HG03457 (cell line): ENCODE results near the gene LTO1.

ENCODE experiments used
- ATAC-seq: cut with Tn5 transposase; IDR thresholded peaks from one replicate; pipeline ENCODE4 v1.9.1; 2021; ENCODE audit warnings: moderate number of reproducible peaks; ENCODE audit not compliant: unreplicated experiment

Gene LTO1, protein sequence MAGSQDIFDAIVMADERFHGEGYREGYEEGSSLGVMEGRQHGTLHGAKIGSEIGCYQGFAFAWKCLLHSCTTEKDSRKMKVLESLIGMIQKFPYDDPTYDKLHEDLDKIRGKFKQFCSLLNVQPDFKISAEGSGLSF

DNA sequence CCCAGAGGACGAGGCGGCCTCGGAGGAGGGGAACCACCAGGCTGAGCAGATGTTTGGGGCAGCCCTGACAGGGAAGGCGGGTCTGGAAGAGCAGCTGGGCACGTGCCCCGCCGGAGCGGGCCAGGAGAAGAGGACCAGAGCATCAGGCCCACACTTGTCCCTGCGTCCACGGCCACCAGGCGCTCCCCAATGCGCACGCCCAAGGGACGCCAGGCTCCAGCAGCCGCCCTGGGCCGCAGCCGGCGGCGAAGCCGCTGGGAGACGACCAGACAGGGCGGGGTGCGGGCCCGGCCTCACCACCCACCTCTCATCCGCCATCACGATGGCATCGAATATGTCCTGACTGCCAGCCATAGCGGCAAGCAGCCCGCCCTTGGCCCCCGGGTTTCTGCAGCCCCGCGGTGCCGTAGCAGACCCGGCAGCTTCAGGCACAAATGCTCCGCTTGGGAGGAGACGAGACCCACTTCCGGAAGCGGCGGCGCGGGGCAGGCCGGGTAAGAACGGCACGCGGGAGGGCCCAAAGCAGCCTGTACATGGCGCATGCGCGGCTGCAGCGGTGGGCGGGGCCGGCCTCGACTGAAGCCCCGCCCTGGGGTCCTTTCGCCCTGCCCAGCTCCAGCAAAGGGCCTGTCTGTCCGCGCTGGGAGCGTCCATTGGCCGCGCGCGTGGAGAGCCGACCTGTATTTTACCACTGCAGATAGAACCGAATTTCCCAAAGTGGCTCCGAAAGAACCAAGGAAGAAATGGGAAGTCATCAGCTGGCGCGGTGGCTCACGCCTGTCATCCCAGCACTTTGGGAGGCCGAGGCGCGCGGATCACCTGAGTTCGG, at the start of gene LTO1:
Gene LTO1 (minus strand): TSS at position 468 of the 829 bp plus-strand sequence. CDS start 114 bp downstream, at position 354.
- peak; percentile 46 for ATAC-seq

DNA sequence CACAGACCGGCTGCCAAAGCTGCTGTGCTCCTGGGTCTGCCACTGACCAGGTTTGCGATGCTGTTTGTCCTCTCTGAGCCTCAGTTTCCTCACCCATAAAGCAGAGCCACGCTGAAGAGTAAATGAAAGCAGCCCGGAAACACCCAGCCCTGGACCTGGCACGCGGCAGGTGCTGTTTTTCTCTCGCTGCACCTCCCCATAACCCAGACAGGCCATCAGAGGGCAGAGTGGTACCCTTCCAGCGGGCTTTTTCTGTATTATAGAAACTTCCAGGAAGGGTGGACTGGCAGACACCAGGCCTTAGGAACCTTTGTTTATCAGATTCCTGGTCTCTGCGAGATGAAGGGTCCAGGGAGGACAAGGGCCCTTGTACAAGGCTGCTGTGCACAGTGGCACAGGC, 46.6 kb upstream of the LTO1 start:
- no peak for ATAC-seq

DNA sequence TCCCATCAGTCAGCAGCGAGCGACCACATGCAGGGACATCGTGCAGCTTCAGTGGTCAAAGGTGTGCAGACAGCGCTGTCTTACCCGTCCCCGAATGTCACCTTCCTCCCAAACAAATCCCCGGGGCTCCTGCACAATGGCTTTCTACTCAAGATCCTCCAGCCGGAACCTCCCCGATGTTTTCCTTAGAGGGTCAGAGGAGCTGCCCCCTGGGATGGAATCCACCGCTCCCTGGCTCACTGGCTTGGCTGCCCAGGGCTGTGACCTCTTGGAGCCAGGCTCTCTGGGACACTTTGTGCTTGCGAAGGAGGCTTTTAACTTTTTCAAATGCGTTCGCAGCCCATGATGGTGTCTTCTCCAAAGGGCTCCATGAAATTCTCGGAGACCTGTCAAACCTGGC, 46.0 kb upstream of the LTO1 start:
- ATAC-seq: no peak

DNA sequence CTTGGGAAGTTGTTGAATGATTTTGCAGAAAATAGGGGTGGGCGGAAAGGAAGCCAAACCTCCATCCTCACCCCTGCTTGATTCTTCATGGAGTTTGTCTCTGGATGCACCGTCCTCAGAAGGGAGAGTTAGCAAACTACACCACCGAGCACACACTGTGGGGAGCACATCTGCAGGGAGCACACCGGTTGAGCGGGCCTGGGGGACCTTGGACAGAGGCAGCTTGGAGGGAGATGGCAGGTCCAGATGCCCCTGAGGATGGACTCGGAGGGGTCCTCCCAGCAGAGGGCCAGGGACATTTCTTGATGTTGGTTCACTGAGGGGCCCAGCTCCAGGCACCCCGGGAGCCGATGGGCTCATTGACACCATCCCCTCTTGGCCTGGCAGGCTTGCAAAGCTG, 43.8 kb upstream of the LTO1 start:
- no peak for ATAC-seq

DNA sequence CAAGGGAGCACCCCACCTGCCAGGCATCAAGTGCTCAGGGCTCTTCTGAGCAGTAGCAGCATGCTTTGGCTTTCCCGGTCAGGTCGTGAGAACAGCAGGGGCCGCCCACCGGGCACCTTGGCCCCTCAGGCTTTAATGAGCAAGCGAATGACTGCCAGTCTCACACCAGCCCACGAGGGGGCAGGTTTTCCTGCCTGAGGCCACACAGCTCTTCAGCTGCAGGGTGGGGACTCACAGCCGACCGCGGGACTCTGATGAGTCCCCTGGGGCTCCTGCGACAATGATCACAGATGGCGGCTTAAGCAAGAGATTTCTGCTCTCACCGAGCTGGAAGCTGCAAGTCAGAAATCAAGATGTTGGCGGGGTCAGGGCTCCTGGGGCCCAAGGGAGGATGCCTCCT, 43.0 kb upstream of the LTO1 start:
- no peak for ATAC-seq

DNA sequence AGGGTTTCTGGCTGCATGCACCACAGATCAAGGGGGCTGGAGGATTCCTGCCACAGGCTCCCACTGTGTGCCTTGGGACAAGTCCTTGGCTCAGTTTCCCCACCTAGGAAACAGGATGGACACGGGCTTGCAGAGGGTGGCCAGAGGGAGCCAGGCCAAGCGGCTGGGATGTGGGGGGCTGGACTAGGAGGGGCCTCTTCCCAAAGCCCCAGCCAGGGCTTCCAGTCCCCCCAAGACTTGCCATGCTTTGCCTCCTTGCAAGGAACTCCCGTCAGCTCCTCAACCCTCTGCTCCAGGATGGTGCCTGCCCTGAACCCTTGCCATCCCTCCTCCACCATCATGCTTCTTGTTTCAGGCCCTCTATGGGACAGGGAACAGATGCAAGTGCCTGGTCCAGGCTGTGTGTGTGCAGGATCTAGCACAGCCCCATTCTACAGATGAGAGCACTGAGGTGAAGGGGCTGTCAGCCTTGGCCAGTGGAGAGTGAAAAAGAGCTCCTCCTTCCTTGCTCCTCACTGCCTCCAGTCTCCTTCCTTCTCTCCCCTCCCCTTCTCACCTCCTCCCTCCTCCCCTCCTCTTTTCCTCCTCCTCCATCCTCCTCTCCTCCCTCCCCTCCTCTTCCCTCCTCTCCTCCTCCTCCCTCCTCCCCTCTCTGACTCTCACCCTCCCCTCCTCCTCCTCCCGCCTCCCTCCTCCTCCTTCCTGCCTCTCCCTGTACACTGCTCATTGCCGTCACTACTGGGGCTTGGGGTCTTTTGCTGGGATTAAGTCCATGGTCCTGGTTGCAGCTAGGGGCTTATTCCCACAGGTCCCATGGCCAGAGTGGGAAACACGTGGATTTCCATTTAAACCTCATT, 42.0 kb upstream of the LTO1 start:
- ATAC-seq: no peak

DNA sequence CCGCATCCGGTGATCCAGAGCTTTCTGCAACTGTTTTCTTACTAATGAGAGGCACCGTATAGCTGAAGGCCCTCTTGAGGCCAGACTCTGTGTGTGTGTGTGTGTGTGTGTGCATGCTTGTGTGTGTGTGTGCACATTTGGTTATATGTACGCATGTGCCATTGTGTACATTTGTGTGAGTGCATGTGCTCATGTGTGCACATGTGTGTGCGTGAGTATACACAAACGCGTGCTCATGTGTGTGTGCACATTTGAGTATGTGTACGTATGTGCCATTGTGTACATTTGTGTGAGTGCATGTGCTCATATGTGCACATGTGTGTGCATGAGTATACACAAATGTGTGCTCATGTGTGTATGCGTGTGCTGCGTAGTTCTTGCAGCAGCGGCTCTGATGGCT, 40.9 kb upstream of the LTO1 start:
- no peak for ATAC-seq

DNA sequence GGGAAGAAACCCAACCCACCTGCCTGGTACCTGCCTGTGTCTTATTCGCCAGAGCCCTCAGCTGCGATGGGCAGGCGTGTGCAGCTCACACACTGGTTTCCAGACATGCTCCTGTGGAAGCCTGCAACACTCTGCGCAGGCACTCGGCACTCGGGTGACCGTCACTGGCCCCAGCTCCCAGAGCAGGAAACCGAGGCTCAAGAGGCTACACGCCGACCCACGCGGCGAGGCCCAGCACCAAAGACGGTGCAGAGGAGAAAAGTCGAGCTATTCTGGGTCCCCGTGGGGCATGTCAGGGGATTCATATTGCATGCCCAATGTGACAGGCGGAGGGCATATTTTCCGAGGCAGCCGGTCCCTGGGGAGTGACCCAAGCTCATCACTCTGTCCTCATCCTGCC, 40.3 kb upstream of the LTO1 start:
- ATAC-seq: no peak

DNA sequence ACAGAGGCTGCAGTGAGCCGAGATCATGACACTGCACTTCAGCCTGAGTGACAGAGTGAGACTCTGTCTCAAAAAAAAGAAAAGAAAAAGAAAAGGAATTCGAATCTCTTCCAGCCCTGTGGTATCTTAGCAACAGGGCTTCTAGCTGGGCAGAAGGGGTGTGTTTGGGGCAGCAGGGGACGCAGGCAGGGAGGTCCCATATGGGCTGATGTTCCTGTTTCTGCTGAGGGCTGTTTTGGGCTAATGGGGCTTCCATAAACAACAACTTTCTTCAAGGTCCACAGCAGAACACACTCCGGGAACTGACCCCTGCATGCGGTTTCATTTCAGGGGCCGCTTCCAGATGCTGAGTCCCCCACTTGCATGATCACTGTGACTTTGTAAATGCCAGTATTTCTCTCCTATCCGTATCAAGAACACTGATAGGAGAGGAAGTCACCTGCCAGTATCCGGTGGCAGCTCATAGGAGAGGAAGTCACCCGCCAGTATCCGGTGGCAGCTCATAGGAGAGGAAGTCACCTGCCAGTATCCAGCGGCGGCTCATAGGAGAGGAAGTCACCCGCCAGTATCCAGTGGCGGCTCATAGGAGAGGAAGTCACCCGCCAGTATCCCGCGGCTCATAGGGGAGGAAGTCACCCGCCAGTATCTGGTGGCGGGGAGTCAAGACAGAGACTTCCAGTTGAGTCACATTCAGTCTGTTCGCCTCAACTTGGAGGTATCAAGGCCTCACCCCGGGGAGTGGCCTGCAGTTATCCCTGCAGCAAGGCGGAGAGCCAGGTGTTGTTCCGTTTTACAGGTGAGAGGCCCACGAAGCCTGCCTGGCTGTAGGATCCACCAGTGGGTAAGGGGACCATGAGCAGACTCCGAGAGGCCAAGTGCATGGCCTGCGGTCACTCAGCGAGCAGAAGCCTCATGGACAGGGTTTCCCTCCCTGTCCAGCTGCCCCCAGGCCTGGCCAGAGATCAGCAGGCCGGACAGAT, 37.0 kb upstream of the LTO1 start:
- ATAC-seq: no peak

DNA sequence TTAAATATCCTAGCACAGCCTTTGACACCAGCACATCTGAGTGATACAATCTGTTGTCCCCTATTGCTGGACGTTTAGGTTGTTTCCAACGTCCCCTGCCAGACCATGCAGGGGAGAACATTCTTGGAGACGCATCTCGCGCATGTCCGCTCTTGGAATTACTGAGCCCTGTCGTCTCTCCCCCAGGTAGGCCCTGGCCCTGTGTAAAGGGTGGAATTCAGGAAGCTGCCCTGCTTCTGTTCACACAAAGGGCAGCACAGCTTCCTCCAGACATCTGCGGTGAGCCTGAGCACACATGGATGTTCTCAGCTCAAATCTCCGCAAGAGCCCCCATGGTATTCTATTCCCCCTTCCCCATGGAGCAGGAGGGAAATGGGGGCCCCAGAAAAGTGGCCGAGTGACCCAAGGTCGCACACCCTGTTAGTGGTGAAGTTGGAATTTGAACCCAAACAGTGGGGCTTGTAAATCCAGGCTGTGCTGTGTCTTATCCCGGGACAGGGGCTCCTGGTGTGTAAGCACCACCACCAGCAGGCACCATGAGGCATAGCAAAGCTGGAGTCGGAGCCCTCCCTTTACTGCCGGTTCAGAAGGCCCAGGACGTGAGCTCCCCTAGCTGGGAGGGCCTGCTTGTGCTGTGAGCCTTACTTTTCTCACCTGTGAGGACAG, 33.7 kb upstream of the LTO1 start:
- ATAC-seq: no peak

DNA sequence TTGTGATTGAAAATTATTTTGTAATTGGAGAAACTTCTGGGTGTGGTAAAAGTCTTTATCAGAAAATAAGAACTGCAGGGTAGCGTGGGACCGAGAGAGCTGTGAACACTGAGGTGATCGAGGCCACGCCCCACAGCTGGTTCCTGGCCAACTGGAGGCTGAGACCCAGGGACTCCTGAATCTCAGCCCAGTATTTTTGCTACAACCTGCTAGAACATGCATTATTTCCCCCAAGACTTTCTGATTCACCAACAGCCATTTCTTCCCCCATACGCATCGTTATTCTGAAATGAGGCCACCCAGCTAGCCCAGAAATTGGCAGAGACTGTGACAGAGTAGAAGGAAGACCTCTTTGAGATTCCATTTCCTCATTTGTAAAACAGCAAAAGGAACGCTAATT, 32.0 kb upstream of the LTO1 start:
- no peak for ATAC-seq

DNA sequence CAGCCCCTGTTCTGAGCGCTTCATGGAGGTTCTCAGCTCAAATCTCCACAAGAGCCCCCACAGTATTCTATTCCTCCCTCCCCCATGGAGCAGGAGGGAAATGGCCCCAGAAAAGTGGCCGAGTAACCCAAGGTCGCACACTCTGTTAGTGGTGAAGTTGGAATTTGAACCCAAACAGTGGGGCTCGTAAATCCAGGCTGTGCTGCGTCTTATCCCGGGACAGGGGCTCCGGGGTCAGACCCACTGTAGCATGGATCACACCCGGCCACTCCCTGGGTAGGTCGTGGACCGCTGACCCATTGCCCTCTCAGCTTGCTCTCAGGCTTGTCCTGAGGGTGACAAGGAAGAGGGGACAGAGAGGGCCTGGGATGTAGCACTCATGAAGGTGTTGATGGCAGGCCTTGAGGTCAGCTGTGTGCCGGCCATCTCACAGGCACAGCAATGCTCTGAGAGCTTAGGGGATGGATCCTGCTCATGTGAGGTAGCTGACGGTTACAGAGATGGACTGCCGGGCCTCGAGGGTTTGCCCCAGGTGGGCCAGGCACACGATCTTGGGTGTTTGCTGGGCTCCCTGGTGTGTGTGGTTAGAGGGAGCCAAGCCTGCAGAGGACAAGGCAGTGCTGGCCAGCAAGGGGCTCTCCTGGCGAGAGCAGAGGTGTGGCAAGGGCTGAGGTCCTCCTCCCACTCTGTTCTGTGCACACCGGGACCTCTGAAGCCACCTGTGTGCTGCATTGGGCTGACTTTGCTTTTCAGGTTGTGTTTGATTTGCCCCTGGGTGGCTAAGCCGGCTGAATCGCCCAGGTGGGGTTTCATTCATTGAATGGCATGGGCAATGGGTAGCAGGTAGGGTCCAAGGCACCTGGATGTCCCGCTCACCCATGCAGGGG, 31.0 kb upstream of the LTO1 start:
- no peak for ATAC-seq

DNA sequence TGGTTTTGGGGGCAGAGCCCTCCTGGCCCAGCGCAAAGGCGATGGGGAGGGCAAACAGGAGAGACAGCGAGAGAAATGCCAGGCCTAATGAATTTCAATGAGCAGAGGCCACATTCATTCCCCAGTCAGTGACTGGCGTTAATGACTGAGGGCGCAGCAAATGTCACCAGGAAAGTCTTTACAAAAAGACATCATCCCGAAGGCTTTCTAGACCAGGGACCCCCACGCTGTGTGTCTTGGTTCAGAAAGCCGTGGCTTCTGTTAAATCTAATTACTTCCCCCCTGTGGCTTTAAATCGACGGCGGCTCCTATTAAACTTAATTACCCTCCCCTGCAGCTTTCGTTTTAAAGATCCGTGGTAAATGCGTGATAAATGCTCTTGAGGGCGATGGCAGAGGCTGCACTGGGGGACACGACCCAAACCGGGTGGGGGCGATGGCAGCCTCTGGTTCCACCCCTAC, 30.2 kb upstream of the LTO1 start:
- ATAC-seq: no peak

DNA sequence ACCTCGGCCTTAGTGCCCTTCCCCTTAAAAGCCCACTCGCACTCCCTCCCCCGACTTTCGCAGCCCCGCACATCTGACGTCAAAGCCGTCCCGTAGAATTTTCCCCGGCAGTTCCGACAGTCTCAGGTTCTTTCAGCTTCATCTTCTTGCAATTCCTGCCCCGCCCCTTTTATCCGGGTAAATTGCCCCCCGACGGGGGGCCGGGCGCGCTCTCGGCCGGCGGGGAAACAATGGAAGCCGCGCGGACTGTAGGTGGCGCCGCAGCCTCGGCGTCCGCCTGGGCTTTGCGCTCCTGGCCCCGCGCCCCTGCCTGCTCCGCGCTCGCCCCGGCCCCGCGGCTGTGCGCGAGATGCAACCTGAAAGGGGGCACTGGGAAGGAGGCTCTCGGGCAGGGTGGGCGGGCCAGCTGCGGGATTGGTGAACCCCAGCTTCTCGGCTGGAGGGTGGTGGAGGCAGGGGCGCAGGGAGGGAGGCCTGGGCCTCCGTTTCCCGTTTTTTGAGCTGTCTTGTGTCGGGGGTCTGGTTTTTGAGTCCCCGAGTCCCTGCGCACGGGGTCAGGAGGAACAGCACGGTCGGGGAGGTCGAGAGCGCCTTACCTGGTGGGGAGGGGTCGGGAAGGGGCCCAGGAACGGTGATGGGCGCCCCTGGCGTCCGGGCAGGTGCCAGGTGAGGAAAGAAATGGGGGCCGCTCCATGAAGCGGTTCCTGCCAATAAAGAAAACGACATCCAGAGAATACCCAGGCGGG, 29.5 kb upstream of the LTO1 start:
- ATAC-seq: no peak

DNA sequence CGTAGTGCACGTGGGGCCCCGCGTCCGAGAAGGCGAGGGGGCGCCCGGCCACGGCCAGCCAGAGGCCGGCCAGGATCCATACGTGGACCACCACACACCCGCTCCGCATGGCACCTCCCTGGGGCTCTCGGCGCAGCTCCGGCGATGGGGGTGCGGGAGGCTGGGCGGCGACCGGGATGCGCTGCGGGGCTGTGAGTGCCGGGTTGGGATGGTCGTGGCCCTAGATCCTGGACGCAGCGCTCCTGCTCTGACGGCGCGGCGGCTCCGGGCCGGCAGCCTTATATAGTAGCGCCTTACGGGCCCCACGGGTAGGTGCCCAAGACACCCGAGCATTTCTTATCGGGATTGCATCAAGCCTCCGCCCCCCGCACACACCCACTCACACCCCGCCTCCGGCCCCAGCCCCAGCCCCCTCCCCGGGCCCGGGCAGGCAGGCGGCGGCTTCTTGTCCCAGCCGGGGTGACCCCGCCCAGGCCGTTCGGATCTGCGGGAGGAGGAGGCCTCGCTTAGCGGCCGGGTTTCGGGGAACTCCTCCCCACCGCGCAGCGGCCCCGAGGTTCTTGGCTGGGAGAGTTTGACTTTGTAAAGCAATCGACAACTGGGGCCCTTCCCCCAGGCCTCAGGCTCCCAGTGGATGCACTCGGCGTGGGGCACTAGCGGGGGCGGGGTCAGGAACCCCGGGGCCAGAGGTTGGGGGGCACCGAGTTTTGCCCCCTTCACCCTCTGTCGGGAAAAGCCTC, 28.8 kb upstream of the LTO1 start, which contains the start of gene FGF19:
Gene FGF19 (minus strand): TSS at position 255 of the 740 bp plus-strand sequence. CDS start 146 bp downstream, at position 109.
- ATAC-seq: no peak

DNA sequence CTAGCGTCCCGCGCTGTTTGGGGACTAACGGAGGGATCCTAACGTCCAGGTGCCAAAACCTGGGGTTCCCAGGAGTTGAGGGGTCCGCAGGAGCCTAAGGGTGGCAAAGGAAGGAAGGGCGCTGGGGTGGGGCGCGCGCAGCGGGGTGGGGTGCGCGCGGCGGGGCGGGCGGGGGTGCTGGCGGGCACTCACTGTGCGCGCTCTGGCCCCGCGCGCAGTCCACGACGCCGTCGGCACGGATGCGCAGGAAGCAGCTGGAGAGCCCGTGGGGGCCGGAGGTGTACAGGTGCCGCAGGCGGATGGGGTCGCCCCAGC, 28.3 kb upstream of the LTO1 start:
- no peak for ATAC-seq

DNA sequence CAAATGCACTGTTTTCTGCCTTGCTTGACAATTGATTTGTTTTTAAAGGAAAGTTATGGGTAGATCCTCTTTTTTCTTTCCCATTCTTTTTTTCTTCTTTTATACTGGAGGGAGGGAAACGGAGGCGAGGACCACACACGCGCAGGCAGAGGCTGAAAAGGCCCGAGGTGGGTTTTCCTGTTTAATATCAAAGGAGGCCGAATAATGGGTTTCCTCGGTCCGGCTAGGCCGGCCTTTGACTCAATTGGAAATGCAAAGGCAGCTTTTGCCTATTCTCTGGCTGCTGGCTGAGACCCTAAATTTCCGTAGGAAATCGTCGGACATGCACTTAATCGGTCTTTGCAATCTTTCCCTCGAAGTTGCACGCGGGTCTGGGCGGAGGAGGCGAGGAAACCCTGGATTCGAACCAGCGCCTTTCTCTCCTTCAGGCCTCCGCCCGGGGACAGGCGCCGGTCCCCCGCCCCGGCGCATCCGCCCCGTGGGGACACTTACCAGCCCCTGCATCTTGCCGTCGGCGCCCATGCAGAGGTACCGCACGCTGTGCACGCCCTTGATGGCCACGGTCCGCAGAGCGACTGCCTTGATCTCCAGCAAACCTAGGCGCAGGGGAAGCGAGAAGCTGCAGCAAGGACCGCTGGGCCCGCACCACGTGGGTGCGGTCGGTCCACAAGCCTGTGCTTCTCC, 27.8 kb upstream of the LTO1 start:
- ATAC-seq: no peak
